ENCODE measurements around the gene RNF31.
"Not testable (repeated sequence)": the region's sequence is repeated elsewhere in the genome, so short reads cannot be mapped to it uniquely, and the experiment has no call there.

Gene RNF31

DNA sequence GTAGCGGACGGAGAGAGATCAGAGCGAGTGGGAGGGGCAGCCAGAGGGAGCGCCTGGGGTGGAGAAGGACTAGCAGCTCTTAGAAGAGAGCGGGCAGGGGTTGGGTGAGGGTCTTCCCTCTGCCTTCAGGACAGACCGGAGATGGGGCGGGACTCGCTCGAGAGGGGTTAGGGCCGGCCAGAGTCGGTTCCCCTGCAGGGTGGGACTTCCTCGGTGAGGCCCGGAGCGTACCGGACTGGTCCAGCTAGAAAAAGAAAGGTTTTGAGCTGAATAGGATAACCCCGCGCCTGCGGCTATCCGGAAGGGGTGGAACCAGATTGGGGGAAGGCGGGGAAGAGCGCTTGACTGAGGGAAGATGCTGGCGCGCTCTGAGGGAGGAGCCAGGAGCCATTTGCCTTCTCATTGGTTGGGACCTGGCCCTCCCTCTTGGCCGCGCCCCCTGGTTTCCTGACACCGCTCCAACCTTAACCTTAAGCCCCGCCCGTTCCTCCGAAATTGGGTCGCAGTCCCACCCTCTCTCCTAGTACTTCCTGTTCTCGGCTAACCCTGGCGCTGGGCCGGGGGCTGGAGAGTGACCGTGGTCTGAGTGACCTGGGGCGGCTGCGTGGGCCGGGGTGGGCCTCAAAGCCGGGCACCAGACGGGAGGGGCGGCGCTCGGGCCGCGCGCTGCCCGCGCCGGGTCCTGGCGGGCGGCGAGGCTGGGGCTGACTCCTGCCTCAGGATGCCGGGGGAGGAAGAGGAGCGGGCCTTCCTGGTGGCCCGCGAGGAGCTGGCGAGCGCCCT, at the start of gene RNF31:
TSS of gene RNF31 (plus strand) at position 521 of the 783 bp plus-strand sequence. CDS start at position 722, 201 bp downstream.
- peak; percentile 99 for DNase-seq

DNA sequence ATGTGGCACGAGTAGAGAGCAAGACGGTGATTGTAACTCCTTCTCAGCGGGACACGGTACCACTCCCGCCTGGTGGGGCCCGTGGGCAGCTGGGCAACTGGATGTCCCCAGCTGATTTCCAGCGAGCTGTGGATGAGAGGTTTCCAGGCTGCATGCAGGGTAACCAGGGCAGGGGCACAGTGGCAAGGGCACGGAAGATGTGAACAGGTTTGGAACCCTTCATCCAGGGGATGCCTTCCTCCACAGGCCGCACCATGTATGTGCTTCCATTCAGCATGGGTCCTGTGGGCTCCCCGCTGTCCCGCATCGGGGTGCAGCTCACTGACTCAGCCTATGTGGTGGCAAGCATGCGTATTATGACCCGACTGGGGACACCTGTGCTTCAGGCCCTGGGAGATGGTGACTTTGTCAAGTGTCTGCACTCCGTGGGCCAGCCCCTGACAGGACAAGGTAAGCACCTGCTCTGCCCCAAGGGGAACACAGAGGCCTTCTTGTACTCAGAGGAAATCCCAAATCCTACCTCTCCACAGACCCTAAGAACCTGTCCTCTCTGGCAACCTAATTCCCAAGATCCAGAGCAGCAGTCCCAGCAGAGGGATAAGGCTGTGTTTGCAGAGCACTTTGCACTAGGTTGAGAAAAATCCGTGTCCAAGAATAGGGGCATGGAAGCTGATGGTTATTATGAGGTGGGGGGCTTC, 48.9 kb upstream of the RNF31 start:
- DNase-seq, result no peak

GRCh38 chr14:24098927-24099813, 48.1 kb upstream of the RNF31 start:
- DNase-seq, result no peak

GRCh38 chr14:24100197-24100981, 46.9 kb upstream of the RNF31 start:
- DNase-seq, result no peak

DNA sequence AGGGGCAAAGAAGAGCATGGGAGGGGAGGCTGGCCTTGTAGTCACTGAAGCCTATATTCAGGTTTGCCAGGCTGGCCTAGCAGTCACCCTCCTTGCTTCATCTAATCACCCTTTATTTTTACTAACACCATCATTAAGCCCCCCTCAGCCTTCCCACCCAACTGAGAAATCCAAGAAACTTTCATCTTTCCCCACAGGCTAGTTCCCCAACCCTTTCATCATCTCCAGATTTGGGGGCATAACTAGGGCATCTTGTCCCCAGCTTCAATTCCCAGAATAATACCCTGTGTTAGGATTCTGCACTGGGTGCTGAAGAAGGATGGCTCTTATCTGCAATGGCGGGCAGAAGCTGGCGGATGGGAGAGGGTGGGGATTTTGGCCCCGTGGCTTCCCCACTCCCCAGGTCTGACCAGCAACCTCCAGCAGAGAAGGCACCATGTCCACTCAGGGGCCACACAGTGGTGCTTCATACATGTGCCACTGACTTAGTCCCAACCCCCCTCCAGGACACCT, 46.3 kb upstream of the RNF31 start:
- DNase-seq, result no peak

DNA sequence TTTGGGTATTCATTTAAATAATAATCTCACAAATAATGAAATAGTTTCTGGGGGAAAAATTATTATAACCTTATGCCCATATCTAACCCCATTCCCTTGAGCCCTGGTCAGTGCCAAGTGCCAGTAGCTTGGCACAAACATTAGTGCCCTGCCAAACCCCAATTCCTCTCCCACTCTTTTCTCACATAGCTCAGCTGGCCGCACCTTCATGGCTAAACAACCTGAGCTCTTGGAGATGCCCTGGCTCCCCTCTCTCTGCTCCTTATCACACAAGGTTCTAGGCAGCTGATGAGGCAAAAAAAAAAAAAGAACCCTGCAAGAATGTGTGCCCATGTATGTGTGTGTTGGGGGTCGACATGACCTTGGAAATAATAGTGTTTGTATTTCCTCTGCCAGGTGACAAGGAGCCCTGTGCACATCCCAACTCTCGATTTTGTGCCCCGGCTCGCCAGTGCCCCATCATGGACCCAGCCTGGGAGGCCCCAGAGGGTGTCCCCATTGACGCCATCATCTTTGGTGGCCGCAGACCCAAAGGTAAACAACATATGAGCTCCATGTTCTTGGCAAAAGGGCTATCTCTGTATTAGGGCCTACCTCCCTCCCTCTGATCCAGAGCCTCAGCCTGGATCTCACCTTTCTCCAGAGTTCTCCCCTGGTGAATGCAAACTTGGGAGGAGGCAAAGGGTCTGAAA, 44.8 kb upstream of the RNF31 start:
- no peak for DNase-seq

DNA sequence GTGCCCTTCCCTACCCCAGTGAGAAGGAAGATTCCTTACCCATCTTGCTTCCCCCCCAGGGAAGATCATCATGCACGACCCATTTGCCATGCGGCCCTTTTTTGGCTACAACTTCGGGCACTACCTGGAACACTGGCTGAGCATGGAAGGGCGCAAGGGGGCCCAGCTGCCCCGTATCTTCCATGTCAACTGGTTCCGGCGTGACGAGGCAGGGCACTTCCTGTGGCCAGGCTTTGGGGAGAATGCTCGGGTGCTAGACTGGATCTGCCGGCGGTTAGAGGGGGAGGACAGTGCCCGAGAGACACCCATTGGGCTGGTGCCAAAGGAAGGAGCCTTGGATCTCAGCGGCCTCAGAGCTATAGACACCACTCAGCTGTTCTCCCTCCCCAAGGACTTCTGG, 43.8 kb upstream of the RNF31 start:
- no peak for DNase-seq

GRCh38 chr14:24105609-24106239, 41.6 kb upstream of the RNF31 start:
- DNase-seq, result not testable (repeated sequence)

DNA sequence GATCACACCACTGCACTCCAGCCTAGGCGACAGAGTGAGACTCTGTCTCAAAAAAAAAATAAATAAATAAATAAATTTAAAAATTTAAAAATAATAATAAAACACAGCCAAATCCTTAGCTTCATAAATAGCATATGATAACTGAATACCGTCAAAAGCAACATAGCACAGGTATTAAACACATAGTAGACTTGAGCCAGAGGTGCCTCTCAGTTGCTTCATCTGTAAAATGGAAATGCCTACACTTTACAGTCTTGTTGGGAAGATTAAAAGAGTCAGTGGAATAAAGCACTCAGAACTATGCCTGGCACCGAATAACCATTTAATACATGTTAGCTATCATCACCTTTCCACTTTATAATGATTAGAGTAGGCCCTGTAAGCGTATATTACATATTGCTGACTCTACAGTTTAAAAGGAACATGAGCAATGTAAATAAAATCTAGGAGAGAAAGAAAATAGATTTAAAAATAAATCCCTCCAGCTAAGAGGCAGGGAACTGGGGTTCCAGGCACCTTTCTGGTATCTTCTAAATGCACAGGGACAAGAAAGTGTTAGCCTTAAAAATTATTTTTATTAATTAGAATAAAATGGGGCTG, 40.5 kb upstream of the RNF31 start:
- no peak for DNase-seq

DNA sequence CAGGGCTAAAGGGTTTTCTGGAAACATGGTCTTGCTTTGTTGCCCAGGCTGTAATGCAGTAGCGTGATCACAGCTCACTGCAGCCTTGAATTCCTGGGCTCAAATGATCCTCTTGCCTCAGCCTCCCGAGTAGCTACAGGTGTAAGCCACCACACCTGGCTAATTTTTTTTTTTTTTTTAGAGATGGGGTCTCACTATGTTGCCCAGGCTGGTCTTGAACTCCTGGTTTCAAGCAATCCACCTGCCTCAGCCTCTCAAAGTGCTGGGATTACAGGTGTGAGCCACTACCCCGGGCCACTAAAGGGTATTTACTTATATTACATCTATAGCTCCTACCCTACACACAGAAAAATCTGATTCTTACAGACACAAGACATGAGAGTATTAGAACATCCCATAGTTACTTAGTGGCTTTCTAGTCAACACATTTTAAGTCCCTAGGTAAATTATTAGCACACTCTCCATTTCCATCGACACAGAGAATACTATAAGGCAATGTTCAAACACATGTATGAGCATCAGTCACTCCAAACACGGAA, 38.9 kb upstream of the RNF31 start:
- no peak for DNase-seq

DNA sequence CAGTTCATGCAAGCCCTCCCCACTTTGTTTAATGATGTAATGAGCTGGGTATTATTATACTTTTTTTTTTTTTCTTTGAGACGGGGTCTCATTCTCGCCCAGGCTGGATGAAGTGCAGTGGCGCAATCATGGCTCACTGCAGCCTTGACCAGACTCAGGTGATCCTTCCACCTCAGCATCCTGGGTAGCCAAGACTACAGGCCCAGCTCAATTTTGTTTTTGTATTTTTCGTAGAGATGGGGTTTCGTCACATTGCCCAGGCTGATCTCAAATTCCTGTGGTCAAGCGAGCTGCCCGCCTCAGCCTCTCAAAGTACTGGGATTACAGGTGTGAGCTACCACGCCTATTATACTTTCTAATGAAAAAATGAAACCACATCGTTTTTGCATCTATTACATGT, 37.2 kb upstream of the RNF31 start:
- no peak for DNase-seq

DNA sequence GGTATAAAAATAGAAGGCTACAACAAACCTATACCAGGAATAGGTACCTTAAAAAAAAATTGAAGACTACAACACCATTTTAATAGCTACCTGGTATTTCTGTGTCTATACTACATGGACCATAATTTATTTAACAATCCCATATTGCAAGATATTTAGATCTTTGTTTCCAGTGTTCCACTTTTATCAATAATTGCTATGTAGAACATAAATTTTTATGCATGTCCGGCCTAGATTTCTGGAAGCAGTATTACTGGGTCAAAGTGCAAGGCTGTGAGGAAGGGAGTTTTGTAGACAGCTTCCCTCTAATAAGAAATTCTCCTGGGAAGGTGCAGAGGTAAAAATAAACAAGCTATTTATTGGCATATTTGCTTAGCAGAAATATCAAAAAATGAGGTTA, 36.8 kb upstream of the RNF31 start:
- no peak for DNase-seq

DNA sequence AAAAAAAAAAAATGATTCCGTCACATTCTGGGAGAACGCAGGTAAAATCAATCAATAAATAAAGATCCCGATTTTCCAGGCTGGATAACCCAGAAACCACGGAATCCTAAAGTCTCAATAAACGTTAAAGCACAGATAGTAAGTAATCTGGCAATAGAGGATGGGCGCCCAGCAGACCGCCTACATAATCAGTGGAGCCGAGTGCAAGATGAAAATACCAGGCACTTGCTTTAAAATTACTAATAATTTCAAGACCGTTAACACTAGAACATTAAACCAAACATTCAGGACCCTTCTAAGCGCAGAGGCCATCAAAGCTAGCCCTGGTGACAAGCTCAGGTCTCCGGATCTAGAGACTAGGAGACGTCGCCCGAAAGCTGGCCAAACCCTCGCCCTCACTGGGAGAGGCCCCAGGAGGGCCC, 33.9 kb upstream of the RNF31 start:
- DNase-seq, result no peak

GRCh38 chr14:24113801-24114531, 33.3 kb upstream of the RNF31 start:
- peak; percentile 95 for DNase-seq

GRCh38 chr14:24114532-24115421, 32.5 kb upstream of the RNF31 start, which contains the start of the genes DCAF11 and NRL:
TSS of gene DCAF11 (plus strand) at chr14:24114777. CDS start at chr14:24115595, 818 bp downstream.
TSS of gene NRL (minus strand) at chr14:24114949. CDS start at chr14:24082848, 32,101 bp downstream.
- peak; percentile 100 for DNase-seq

- no peak for DNase-seq
Observed at GRCh38 chr14:24115422-24116127, 31.7 kb upstream of the RNF31 start.

DNA sequence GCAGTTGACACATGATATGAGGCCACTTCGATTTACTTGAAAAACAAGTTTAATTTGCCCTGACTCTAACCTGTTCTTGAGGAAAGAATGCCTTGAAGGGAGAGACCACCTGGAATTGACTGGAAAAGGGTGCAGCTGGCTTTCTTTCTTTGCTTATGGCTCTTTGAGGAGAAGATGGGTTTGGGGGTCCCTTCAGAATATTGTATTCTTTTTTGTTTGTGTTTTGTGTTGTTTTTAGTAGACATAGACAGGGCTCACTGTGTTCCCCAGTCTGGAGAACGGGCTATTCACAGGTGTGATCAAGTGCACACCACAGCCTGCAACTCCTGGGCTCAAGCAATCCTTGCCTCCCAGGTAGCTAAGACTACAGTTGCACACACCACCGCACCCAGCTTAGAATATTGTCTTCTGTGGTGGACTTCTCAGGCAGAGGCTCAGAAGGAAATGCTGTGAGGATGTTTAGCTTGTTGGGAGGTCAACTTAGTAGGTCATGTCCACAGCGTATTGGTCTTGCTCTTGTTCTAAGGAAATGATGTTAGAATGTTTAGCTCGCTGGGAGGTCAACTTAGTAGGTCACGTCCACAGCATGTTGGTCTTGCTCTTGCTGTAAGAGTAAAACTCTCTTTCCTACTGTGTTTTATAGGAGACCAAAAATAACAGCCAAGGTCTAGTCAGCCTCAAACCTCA, 31.0 kb upstream of the RNF31 start:
- no peak for DNase-seq

Measured in EL (cell line).